ENCODE results near the gene TRDMT1.

DNA sequence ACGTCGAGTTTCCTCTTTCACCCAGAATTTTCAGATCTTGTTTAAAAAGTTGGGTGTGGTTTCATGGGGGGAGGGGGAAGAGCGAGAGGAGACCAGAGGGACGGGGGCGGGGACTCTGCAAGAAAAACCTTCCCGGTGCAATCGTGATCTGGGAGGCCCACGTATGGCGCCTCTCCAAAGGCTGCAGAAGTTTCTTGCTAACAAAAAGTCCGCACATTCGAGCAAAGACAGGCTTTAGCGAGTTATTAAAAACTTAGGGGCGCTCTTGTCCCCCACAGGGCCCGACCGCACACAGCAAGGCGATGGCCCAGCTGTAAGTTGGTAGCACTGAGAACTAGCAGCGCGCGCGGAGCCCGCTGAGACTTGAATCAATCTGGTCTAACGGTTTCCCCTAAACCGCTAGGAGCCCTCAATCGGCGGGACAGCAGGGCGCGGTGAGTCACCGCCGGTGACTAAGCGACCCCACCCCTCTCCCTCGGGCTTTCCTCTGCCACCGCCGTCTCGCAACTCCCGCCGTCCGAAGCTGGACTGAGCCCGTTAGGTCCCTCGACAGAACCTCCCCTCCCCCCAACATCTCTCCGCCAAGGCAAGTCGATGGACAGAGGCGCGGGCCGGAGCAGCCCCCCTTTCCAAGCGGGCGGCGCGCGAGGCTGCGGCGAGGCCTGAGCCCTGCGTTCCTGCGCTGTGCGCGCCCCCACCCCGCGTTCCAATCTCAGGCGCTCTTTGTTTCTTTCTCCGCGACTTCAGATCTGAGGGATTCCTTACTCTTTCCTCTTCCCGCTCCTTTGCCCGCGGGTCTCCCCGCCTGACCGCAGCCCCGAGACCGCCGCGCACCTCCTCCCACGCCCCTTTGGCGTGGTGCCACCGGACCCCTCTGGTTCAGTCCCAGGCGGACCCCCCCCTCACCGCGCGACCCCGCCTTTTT, 26.9 kb upstream of the TRDMT1 start, which contains the start of gene VIM:
- TF ChIP-seq, protein P1, sequence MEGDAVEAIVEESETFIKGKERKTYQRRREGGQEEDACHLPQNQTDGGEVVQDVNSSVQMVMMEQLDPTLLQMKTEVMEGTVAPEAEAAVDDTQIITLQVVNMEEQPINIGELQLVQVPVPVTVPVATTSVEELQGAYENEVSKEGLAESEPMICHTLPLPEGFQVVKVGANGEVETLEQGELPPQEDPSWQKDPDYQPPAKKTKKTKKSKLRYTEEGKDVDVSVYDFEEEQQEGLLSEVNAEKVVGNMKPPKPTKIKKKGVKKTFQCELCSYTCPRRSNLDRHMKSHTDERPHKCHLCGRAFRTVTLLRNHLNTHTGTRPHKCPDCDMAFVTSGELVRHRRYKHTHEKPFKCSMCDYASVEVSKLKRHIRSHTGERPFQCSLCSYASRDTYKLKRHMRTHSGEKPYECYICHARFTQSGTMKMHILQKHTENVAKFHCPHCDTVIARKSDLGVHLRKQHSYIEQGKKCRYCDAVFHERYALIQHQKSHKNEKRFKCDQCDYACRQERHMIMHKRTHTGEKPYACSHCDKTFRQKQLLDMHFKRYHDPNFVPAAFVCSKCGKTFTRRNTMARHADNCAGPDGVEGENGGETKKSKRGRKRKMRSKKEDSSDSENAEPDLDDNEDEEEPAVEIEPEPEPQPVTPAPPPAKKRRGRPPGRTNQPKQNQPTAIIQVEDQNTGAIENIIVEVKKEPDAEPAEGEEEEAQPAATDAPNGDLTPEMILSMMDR (optimal IDR thresholded peaks at IDR 0.05 in 1 of 3, IDR thresholded peaks at IDR 0.05 in 1 of 3, conservative IDR thresholded peaks at IDR 0.05 in 1 of 3; ENCODE audit: extremely low read depth in 1 of 3, insufficient read depth in 2 of 3, low read length in 3 of 3) = peak in 1 of 3 experiments; percentile 1
- no peak for TF ChIP-seq EZH2 (IDR thresholded peaks at IDR 0.05; ENCODE audit: low read length)

Data from keratinocyte (primary cell).